K562 (cell line): ENCODE results near the gene GDNF. TPM values are rescaled to one million over a fixed set of nuclear protein-coding genes. Genes with fewer than 3 reads are reported as not detected.

Source experiments
- ATAC-seq: fragments of 200-7000 bp; cut with Tn5 transposase; 3 replicates; pipeline ENCODE4 v1.9.1; 2020; ENCODE audit warnings: moderate library complexity
- BruUV-seq: library from RNA; stranded (reverse); fragments of 400-500 nt; replicated peaks from 2 replicates; lab custom pipeline; 2021; lab: Mats Ljungman, UMichigan
- CTCF ChIA-PET: fragments of 300-600 bp; formaldehyde crosslinking; extraction: SDS; loops from one replicate; lab custom pipeline; 2021; ENCODE audit warnings: low intra/inter-chr PET ratio; lab: Yijun Ruan, JAX
- POLR2A ChIA-PET: fragments of 300-600, 350-650 bp; sonication (Branson Sonifier 250); formaldehyde crosslinking; extraction: SDS; loops from one replicate; lab custom pipeline; 2021; ENCODE audit warnings: antibody characterized with exemption, inconsistent platforms; lab: Yijun Ruan, JAX
- DNase-seq, 4 experiments: peaks; one replicate each; pipeline versions ENCODE4 v3.0.0 to v3.0.0-alpha.2; 2011 to 2018; ENCODE audit warnings: low spot score in 3 of 4, mixed read lengths in 3 of 4; ENCODE audit errors: extremely low read depth in 1 of 4
- FAIRE-seq: peaks from 2 replicates; lab custom pipeline; 2011; peaks lifted over from hg19 to GRCh38; lab: Jason Lieb, UNC
- H2AFZ ChIP-seq: 2 replicates; pipeline ENCODE4 v1.6.0; 2011; ENCODE audit warnings: low read depth, low read length, control low read depth, inconsistent platforms
- H3K27ac ChIP-seq: fragments of 200-600 bp; 3 replicates; pipeline ENCODE4 v1.8.0; 2011; ENCODE audit warnings: low read depth, mild to moderate bottlenecking, control low read depth, inconsistent platforms, low read length, moderate library complexity, mixed read lengths; ENCODE audit errors: extremely low read depth
- H3K27me3 ChIP-seq, 2 experiments: fragments of 300-600 bp in 1 of 2; 2 replicates in 1 of 2; 3 replicates in 1 of 2; pipeline versions ENCODE4 v1.6.0 to v1.8.0; 2011; ENCODE audit warnings: inconsistent platforms in 2 of 2, low read length in 2 of 2, mild to moderate bottlenecking in 1 of 2, mixed read lengths in 1 of 2, moderate library complexity in 1 of 2; ENCODE audit not compliant: control insufficient read depth in 2 of 2, insufficient read depth in 2 of 2
- H3K36me3 ChIP-seq: fragments of 300-600 bp; 3 replicates; pipeline ENCODE4 v1.8.0; 2011; ENCODE audit warnings: mild to moderate bottlenecking, low read length, inconsistent platforms; ENCODE audit not compliant: control insufficient read depth, insufficient read depth
- H3K4me1 ChIP-seq, 2 experiments: fragments of 200-600 bp in 1 of 2; replicated peaks in 1 of 2; 2 replicates in 1 of 2; 3 replicates in 1 of 2; pipeline versions ENCODE4 v1.5.1 to v1.8.0; 2011; ENCODE audit warnings: inconsistent platforms in 2 of 2, low read length in 2 of 2, mild to moderate bottlenecking in 1 of 2, mixed read lengths in 1 of 2, moderate library complexity in 1 of 2; ENCODE audit not compliant: control insufficient read depth in 2 of 2, insufficient read depth in 2 of 2
- H3K4me2 ChIP-seq: 2 replicates; pipeline ENCODE4 v1.6.1; 2011; ENCODE audit warnings: low read length, control low read depth, inconsistent platforms, mixed read lengths; ENCODE audit not compliant: insufficient read depth
- H3K4me3 ChIP-seq: fragments of 200-600 bp; sonication (generic), shearing (Covaris generic); 2 replicates; pipeline ENCODE4 v1.5.1; 2016; ENCODE audit warnings: control low read depth, inconsistent platforms
- H3K79me2 ChIP-seq: fragments of 200-600 bp; 3 replicates; pipeline ENCODE4 v1.8.0; 2011; ENCODE audit warnings: low read length, inconsistent platforms; ENCODE audit not compliant: control insufficient read depth, insufficient read depth
- H3K9ac ChIP-seq, 2 experiments: 2 replicates each; pipeline versions ENCODE4 v1.6.0 to v1.6.1; 2011; ENCODE audit warnings: low read depth in 2 of 2, low read length in 2 of 2, control low read depth in 1 of 2, inconsistent platforms in 1 of 2, mild to moderate bottlenecking in 1 of 2, mixed read lengths in 1 of 2; ENCODE audit not compliant: insufficient read depth in 1 of 2
- H3K9me1 ChIP-seq: one replicate; pipeline ENCODE4 v1.6.0; 2011; ENCODE audit warnings: inconsistent platforms, mild to moderate bottlenecking, low read length, moderate library complexity; ENCODE audit not compliant: control insufficient read depth, insufficient read depth
- H3K9me3 ChIP-seq: replicated peaks from 2 replicates; pipeline ENCODE4 v1.5.1; 2011; ENCODE audit warnings: low read depth, low read length, inconsistent platforms; ENCODE audit not compliant: control insufficient read depth, insufficient read depth
- H4K20me1 ChIP-seq: replicated peaks from 2 replicates; pipeline ENCODE4 v1.6.1; 2011; ENCODE audit warnings: low read length, inconsistent platforms, mixed read lengths; ENCODE audit not compliant: control insufficient read depth, insufficient read depth
- DPF2 ChIP-seq: fragments of 450-650 bp; IDR thresholded peaks from 2 replicates; pipeline ENCODE4 v1.6.1; 2016
- FOS ChIP-seq: IDR thresholded peaks from 3 replicates; pipeline ENCODE4 v1.6.1; 2011; ENCODE audit not compliant: insufficient read length; ENCODE audit errors: extremely low read depth
- FOXK2 ChIP-seq, 2 experiments: fragments of 450-650 bp; IDR thresholded peaks in 1 of 2; conservative IDR thresholded peaks in 1 of 2; 2 replicates each; pipeline ENCODE4 v1.6.1; 2016; ENCODE audit warnings: low read depth in 2 of 2, mild to moderate bottlenecking in 1 of 2
- GTF2A2 ChIP-seq: IDR thresholded peaks from 2 replicates; pipeline ENCODE4 v1.6.1; 2016; ENCODE audit warnings: mild to moderate bottlenecking, missing genetic modification characterization, missing compliant biosample characterization
- HNRNPLL ChIP-seq: fragments of 200-400 bp; formaldehyde crosslinking; IDR thresholded peaks from 2 replicates; pipeline ENCODE4 v1.6.1; 2017; ENCODE audit warnings: low read length, low read depth, mild to moderate bottlenecking; ENCODE audit not compliant: poor library complexity, severe bottlenecking
- IRF2 ChIP-seq: sonication (generic); formaldehyde crosslinking; IDR thresholded peaks from 2 replicates; pipeline ENCODE4 v1.8.1; 2022; ENCODE audit warnings: mild to moderate bottlenecking, missing genetic modification reagents
- NFYB ChIP-seq: IDR thresholded peaks from 2 replicates; pipeline ENCODE4 v1.6.1; 2011; ENCODE audit warnings: mild to moderate bottlenecking, moderate library complexity; ENCODE audit not compliant: insufficient read length; ENCODE audit errors: extremely low read depth
- NR2C1 ChIP-seq, 2 experiments: fragments of 450-650 bp; IDR thresholded peaks; 2 replicates each; pipeline ENCODE4 v1.6.1; 2017; ENCODE audit warnings: mild to moderate bottlenecking in 2 of 2, antibody characterized with exemption in 1 of 2, inconsistent platforms in 1 of 2, missing compliant biosample characterization in 1 of 2, missing genetic modification characterization in 1 of 2
- RAD51 ChIP-seq: fragments of 450-650 bp; IDR thresholded peaks from 2 replicates; pipeline ENCODE4 v1.7.1; 2016; ENCODE audit warnings: low read depth, mild to moderate bottlenecking, borderline replicate concordance
- ZFP36 ChIP-seq: fragments of 150-350 bp; IDR thresholded peaks from 2 replicates; pipeline ENCODE4 v1.6.1; 2018; ENCODE audit warnings: low read length, low read depth; ENCODE audit not compliant: partially characterized antibody
- ZNF184 ChIP-seq: sonication (generic); formaldehyde crosslinking; IDR thresholded peaks from 2 replicates; pipeline ENCODE4 v1.5.0; 2020; ENCODE audit warnings: missing genetic modification reagents
- WGBS: fragments of 100-300 bp; shearing (Covaris generic); methylation state at CpG from one replicate; pipeline ENCODE4 v1.1.6; 2016; ENCODE audit warnings: low coverage, mixed read lengths; ENCODE audit not compliant: insufficient coverage; ENCODE audit errors: missing lambda C conversion rate; 5-methylcytosine and 5-hydroxymethylcytosine counted together
- in situ Hi-C: fragments of 300-500 bp; cut with MboI; formaldehyde crosslinking; loops from 4 replicates; pipeline ENCODE4 v1.15.0; 2018; ENCODE audit warnings: inconsistent platforms, mixed read lengths
- intact Hi-C: fragments of 100-400 bp; cut with micrococcal nuclease; formaldehyde crosslinking; loops from 2 replicates; pipeline ENCODE4 v1.14.2; 2022
- polyA plus RNA-seq, 8 experiments: library from polyadenylated mRNA; depleted of rRNA in 4 of 8; stranded (reverse) in 5 of 8; unstranded in 3 of 8; fragments of >200 nt; fragmentation: Nextera tagmentation in 2 of 8; fragmentation: Illumina TruSeq in 1 of 8; extraction: Ambion mirVana in 2 of 8; extraction: Trizol in 1 of 8; gene quantifications; 2 replicates each; pipeline versions ENCODE4 v1.2.1 to v1.2.3, GENCODE V29; 2011 to 2014; ENCODE audit warnings: inconsistent platforms in 1 of 8, missing spikeins in 1 of 8
- total RNA-seq, 7 experiments: library from RNA; depleted of rRNA in 6 of 7; stranded (reverse); fragments of >200 nt in 6 of 7; fragmentation: Illumina TruSeq in 2 of 7; extraction: Trizol in 2 of 7; gene quantifications; 2 replicates each; pipeline versions ENCODE4 v1.2.1 to v1.2.3, GENCODE V29; 2011 to 2021; ENCODE audit warnings: low replicate concordance in 1 of 7
- TF ChIP-seq, protein P1 (sequence below): sonication (generic); formaldehyde crosslinking; IDR thresholded peaks from 2 replicates; pipeline ENCODE4 v1.8.0; 2022; ENCODE audit warnings: mild to moderate bottlenecking, missing genetic modification reagents
- TF ChIP-seq, protein P2 (sequence below): fragments of 250-450 bp; sonication (Bioruptor Pico); IDR thresholded peaks from 2 replicates; pipeline ENCODE4 v1.9.0; 2021; ENCODE audit warnings: mild to moderate bottlenecking, inconsistent platforms
- TF ChIP-seq, protein P3 (sequence below): fragments of 450-650 bp; formaldehyde crosslinking; conservative IDR thresholded peaks from 2 replicates; pipeline ENCODE4 v1.4.0; 2022; ENCODE audit warnings: mild to moderate bottlenecking, missing genetic modification characterization

GDNF gene
- total and polyA plus RNA-seq, 9 of the 15 experiments (the other 6 are each of a cell fraction or from before 2014, with no cell fraction given): not detected

DNA sequence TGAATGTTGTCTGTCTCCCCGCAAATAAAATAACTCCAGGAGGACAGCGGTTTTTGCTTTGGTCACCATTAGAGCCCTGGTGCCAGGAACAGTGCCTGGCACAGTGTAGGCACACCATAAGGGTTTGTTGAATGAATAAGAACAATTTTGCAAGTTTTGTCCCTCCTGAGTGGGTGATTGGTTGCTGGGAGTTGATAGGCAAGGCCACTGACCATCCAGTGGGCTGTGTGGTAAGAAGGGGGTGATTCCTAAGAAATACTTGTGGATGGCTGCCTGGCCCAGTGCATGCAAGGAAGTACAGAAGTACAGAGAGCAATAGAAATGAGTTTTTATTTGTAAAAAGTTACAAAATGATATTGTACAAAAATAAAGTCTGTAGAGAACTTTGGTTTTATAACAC is 27.5 kb downstream of the GDNF start (continued):
- no peak for TF ChIP-seq DPF2
- TF ChIP-seq ZNF184 (CRISPR knock-in tag): no peak
- TF ChIP-seq NFYB: peak; percentile 68
- peak; percentile 32 for TF ChIP-seq FOS
- TF ChIP-seq, protein P1, sequence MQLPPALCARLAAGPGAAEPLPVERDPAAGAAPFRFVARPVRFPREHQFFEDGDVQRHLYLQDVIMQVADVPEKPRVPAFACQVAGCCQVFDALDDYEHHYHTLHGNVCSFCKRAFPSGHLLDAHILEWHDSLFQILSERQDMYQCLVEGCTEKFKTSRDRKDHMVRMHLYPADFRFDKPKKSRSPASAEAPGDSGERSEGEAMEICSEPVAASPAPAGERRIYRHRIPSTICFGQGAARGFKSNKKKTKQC (CRISPR knock-in tag): no peak

DNA sequence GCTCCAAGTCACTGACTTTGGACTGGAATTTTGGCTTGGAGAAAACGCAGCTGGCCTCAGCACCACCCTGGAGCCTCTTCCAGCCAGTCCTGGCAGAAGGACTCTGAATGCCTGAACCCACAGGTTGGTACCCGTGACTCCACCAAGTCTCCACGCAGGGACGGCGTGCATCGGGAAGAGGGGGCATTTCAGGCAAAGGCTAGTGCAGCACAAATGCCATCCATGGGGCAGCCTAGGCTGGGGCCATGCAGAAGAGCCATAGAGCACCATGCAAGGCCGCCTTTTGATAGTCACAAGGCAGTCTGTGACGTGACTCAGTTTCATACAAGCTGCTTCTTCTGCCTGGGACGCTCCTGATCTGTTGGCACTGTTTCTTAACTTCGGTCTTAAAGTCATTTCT is 28.0 kb downstream of the GDNF start:
- H3K27me3 ChIP-seq: peaks cover 59 to 68% of the 10 kb centered on the region in 2 experiments
- intact Hi-C loops: no loop called here
- no TSS peak for BruUV-seq
- ChIA-PET POLR2A (interaction anchor here (1.1 kb wide), 1 partner anchor 17 kb away, joined by 7 read pairs; no protein-coding TSS in a partner anchor), CTCF (no interaction called here)
- in situ Hi-C loops: no loop called here
- no peak overlapping the region for H3K4me3 ChIP-seq
- H3K4me1 ChIP-seq: peaks cover 0 to 2% of the 10 kb centered on the region in 2 experiments; a peak in 1 of 5 replicates
- H3K9ac ChIP-seq: no peak overlapping the region
- no peak overlapping the region for H3K27ac ChIP-seq
- no peak overlapping the region for H3K4me2 ChIP-seq
- no peaks in the 10 kb centered on the region for H3K79me2 ChIP-seq
- no peak for ATAC-seq
- no peak overlapping the region for H2AFZ ChIP-seq
- DNase-seq: no peak
- H3K36me3 ChIP-seq: no peaks in the 10 kb centered on the region
- no peaks in the 10 kb centered on the region for H4K20me1 ChIP-seq
- H3K9me1 ChIP-seq: no peaks in the 10 kb centered on the region
- FAIRE-seq: no peak
- 2% methylated on average over 10 of the region's 10 CpGs for WGBS
- H3K9me3 ChIP-seq: no peaks in the 10 kb centered on the region
- TF ChIP-seq GTF2A2 (tag): no peak
- TF ChIP-seq ZFP36: no peak
- no peak for TF ChIP-seq FOS
- no peak for TF ChIP-seq FOXK2 (conservative IDR thresholded peaks at IDR 0.05 in 1 of 2, IDR thresholded peaks at IDR 0.05 in 1 of 2; ENCODE audit: low read depth in 2 of 2)
- no peak for TF ChIP-seq NR2C1 (IDR thresholded peaks at IDR 0.05)
- no peak for TF ChIP-seq NR2C1 (tag; IDR thresholded peaks at IDR 0.05)
- TF ChIP-seq, protein P2, sequence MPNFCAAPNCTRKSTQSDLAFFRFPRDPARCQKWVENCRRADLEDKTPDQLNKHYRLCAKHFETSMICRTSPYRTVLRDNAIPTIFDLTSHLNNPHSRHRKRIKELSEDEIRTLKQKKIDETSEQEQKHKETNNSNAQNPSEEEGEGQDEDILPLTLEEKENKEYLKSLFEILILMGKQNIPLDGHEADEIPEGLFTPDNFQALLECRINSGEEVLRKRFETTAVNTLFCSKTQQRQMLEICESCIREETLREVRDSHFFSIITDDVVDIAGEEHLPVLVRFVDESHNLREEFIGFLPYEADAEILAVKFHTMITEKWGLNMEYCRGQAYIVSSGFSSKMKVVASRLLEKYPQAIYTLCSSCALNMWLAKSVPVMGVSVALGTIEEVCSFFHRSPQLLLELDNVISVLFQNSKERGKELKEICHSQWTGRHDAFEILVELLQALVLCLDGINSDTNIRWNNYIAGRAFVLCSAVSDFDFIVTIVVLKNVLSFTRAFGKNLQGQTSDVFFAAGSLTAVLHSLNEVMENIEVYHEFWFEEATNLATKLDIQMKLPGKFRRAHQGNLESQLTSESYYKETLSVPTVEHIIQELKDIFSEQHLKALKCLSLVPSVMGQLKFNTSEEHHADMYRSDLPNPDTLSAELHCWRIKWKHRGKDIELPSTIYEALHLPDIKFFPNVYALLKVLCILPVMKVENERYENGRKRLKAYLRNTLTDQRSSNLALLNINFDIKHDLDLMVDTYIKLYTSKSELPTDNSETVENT: no peak
- TF ChIP-seq, protein P3, sequence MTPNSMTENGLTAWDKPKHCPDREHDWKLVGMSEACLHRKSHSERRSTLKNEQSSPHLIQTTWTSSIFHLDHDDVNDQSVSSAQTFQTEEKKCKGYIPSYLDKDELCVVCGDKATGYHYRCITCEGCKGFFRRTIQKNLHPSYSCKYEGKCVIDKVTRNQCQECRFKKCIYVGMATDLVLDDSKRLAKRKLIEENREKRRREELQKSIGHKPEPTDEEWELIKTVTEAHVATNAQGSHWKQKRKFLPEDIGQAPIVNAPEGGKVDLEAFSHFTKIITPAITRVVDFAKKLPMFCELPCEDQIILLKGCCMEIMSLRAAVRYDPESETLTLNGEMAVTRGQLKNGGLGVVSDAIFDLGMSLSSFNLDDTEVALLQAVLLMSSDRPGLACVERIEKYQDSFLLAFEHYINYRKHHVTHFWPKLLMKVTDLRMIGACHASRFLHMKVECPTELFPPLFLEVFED (CRISPR knock-in tag): no peak
- no peak for TF ChIP-seq IRF2 (CRISPR knock-in tag)
- no peak for TF ChIP-seq HNRNPLL
- no peak for TF ChIP-seq RAD51
